ENCODE results near the gene VAMP7. TPM values are rescaled to one million over a fixed set of nuclear protein-coding genes. Genes with fewer than 3 reads are reported as not detected.

Gene VAMP7
- total RNA-seq, 1 experiment from 2014 or later: 19.9 TPM

- Histone ChIP-seq H3K9ac (ENCODE audit: extremely low read depth, insufficient read length, low read length) (peak overlapping the region; percentile 61), H2BK5ac (ENCODE audit: insufficient read length, low read length) (no peak overlapping the region), H3K23ac (ENCODE audit: insufficient read length, low read depth, low read length) (no peak overlapping the region), H2BK120ac (ENCODE audit: low read depth, low read length, poor library complexity, severe bottlenecking) (no peak overlapping the region), H2BK12ac (ENCODE audit: insufficient read length, low read depth, low read length) (no peak overlapping the region), H2BK20ac (ENCODE audit: low read depth, low read length, poor library complexity, severe bottlenecking) (no peak overlapping the region), H2AFZ (ENCODE audit: low read length) (no peak overlapping the region), H3K4me1 (ENCODE audit: insufficient read depth, low read length) (no peaks in the 10 kb centered on the region; the same call in 1 of the 2 replicates), H3K23me2 (ENCODE audit: insufficient read length, low read depth, low read length, poor library complexity, severe bottlenecking) (no peaks in the 10 kb centered on the region), H3K79me2 (ENCODE audit: insufficient read depth, low read length) (no peaks in the 10 kb centered on the region), H4K5ac (ENCODE audit: insufficient read length, low read depth, low read length) (no peak overlapping the region), H3K4me2 (ENCODE audit: insufficient read depth, insufficient read length, low read length) (peak overlapping the region; percentile 2), H2BK15ac (ENCODE audit: low read depth, low read length) (no peak overlapping the region), H2AK5ac (ENCODE audit: insufficient read length, low read length) (no peak overlapping the region), H4K91ac (ENCODE audit: insufficient read length, low read depth, low read length) (no peak overlapping the region), H3K27ac (ENCODE audit: insufficient read length, low read depth, low read length) (no peak overlapping the region), H4K8ac (replicated peaks; ENCODE audit: insufficient read length, low read depth, low read length) (no peak overlapping the region), H3K56ac (ENCODE audit: insufficient read length, low read depth, low read length) (no peak overlapping the region), H3K79me1 (ENCODE audit: insufficient read depth, low read depth, low read length, poor library complexity, severe bottlenecking) (no peaks in the 10 kb centered on the region), H3K4ac (ENCODE audit: low read depth, low read length) (no peak overlapping the region), H3K14ac (ENCODE audit: insufficient read depth, low read length) (no peak overlapping the region; the same call in 1 of the 2 replicates), H3K9me3 (ENCODE audit: control insufficient read depth, low read depth, low read length) (peaks cover 31% of the 10 kb centered on the region), H3K18ac (ENCODE audit: insufficient read length, low read depth, low read length) (no peak overlapping the region), H3T11ph (ENCODE audit: low read length) (no peak overlapping the region), H4K20me1 (ENCODE audit: control insufficient read depth, insufficient read depth, insufficient read length) (no peaks in the 10 kb centered on the region), H3K27me3 (ENCODE audit: insufficient read depth, low read length) (no peaks in the 10 kb centered on the region)
- no CpG with 5 or more reads among the region's 7 CpGs for WGBS (ENCODE audit: extremely low coverage, insufficient read length, low lambda C conversion rate)
- peaks cover 0 to 7% (median 2%) of the 10 kb centered on the region in 3 experiments; a peak in 4 of 7 replicates for H3K36me3 Mint-ChIP-seq (ENCODE audit: insufficient read depth in 1 of 3, low read depth in 3 of 3)
- H3K9me3 Mint-ChIP-seq: peaks cover 41 to 42% of the 10 kb centered on the region in 2 experiments
- TF ChIP-seq CTCF (conservative IDR thresholded peaks at IDR 0.05): no peak
- no peak for DNase-seq
- peak overlapping the region; percentile 35 to 46; a peak in 4 of 5 replicates for H3K4me3 Mint-ChIP-seq
- peaks cover 19 to 23% of the 10 kb centered on the region in 2 experiments for H3K4me1 Mint-ChIP-seq
- no peaks in the 10 kb centered on the region; the same call in 1 of the 2 replicates for H3K27me3 Mint-ChIP-seq (ENCODE audit: low read depth)
- H3K27ac Mint-ChIP-seq: peak overlapping the region in 2 of 3 experiments; percentile 55 to 81; a peak in 2 of 7 replicates
Measured at GRCh38 chrX:155957843-155958242, 76.7 kb downstream of the VAMP7 start.

All from H9 (cell line).